Stimulated activated CD8-positive, alpha-beta memory T cell treated with anti-CD3 and anti-CD28 coated beads, Interleukin-15, amount 100 ng/mL, for 24 hours (primary cell): ENCODE results near the gene FAH.

Experiments used
- DNase-seq: peaks from one replicate; pipeline ENCODE4 v3.0.0-alpha.2; 2020; ENCODE audit warnings: low read depth

The FAH gene

GRCh38 chr15:80201256-80202015 is 48.6 kb downstream of the FAH start:
- no peak for DNase-seq

DNA sequence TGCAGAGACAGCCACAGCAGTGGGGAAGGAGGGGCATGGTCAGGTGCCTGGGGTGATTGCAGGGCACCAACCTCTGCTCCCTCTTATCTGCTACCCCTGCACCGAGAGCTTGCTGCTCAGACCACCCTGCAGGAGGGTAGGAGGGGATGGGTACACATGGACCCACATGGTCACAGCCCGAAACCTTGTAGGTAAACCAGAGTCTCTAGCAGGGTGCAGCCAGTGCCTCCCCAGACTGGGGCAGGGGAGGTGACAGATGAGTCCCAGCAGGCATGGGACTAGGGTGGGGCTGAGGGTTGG is 49.2 kb downstream of the FAH start:
- no peak for DNase-seq

DNA sequence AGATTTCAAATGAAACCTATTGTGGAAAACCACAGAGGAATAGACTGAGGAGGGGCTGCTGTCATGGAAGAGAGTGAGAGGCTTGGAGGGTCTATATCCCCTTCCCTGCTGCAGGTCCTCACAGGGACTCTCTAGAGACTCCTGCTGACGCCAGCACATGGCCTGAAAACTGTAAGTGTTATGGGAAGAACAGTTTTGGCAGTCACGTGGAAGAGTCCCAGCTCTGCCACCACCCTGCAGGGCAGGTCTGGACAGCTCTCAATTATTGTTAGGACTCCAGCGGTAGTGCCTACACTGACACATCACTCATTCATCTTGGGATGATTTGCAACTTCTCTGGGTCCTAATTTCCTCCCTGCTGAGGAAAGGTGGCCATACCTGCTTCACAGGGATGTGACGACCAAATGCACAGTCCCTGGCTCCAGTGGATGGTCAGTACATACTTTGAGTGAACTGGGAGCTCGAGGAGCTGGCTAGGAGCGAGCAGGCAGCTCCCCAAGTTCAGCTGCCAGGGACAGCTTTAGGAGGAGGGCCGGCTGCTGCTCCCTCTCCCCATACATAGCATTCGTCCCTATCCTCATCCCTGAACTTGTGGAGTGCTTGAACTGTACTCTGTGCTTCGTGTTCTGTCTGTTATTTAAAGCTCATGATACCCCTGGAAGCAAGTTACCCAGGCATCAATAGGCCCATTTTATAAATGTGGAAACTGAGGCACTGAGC is 50.0 kb downstream of the FAH start:
- DNase-seq, result no peak

GRCh38 chr15:80203361-80203885 is 50.6 kb downstream of the FAH start:
- no peak for DNase-seq

DNA sequence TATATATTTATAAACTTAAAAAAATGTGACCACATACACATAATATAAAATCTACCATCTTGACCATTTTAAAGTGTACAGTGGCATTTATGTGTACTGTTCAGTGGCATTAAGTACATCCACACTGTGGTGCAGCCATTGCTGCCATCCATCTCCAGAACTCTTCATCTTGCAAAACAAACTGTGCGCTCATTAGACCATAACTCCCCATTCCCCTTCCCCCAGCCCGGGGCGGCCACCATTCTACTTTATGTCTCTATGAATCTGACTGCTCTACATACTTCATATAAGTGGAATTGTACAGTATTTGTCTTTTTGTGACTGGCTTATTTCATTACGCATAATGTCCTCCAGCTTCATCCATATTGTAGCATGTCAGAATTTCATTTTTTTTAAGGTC is 51.4 kb downstream of the FAH start:
- no peak for DNase-seq

DNA sequence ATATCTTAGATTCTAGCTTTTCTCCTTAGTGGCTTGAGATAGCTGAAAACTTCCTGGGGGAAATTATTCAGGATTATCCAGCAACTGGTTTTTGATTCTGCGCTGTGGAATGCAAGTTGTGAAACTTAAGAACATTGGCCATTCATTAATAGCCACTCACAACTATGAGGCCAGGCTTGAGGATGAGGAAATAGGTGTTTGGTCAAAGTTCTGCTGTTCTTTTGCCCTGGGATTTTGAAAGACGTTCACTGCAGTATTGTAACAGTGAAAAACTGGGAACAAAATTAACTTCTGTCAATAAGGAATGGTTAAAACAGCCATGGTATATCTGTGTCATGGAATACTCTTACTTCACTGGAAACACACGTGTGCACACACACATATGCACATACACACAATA is 55.1 kb downstream of the FAH start:
- no peak for DNase-seq

DNA sequence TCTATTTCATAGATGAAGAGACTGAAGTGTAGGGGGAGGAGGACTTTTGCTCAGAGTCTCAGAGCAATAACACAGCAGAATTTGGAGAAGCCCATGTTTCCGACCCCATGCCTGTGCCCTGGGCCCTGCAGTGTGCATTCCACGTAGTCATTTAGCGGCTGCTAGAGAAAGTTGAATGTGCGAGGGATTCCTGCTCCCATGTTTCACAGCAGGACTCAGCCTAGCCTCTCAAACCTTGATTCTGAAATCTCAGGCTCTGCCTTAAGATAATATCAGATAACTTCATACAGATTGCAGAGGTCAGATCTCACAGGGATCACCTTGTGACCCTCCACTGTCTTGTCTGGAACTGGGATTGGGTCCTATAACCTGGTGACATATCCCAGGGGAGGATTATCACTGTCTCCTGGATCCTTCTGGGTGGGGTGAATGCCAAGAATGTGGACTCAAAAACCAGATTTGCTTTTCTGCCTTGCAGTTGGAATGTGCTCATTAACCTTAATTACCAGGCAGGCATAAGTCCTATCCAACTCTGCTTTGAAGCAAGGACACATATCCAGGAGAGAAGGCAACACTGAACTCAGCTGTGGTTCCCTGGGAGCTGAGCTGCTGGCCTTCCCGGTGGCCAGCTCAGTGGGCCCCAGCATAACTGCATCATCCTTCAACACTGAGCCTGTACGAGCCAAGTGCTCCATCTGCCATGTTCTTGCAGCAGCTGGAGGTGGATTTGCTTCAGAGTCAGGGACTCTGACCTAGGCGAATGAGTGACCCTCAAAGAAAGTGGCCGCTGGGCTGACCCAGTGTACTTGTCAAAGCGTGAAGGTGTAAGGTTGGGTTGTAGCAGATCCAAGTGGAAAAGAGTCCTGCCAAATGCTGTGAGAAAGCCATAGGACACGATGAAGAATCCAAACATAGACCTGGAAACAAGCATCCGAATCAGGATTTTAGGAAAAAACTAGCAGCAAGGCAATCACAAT is 56.2 kb downstream of the FAH start:
- DNase-seq, result no peak

GRCh38 chr15:80210611-80211573 is 58.1 kb downstream of the FAH start:
- DNase-seq, result no peak

DNA sequence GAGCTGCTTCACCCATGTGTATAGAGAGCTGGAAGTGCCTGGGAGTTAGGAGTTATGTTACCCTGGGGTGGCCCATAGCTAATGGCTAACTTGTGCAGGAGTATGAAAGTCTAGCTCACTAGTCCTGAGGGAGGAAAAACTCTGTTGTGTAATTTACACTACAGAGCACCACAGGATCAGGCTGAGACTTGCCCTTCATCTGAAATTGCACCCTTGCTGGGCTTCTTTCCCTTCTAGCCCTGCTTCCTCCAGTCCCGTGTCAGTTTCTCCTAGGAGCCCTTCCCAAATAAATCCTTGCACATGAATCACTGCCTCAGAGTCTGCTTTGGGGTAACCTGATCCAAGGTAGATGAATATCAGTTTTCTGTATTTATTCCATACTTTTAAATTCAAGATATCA is 59.2 kb downstream of the FAH start:
- DNase-seq, result no peak

- no peak for DNase-seq
Measured at GRCh38 chr15:80214910-80215309, 62.1 kb downstream of the FAH start.

DNA sequence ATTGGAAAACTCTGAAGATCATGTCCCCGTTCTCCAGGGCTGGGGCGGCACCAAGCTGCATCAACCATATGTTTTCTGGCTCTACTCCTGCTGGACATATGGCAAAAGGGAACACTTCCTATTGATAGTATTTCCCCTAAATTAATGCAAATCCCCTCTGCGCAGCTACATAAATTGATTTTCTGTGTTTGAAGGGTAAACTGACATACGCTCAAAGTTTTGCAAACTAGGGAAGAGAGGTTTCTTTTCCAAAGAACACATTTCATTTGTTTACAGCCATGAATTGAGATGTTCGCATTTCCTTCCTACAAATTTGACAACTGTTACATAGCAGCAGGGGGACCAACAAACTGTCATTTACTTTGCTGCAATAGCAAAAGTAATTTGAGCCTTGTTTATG is 63.3 kb downstream of the FAH start:
- no peak for DNase-seq

GRCh38 chr15:80216911-80217310 is 64.1 kb downstream of the FAH start:
- DNase-seq, result no peak

DNA sequence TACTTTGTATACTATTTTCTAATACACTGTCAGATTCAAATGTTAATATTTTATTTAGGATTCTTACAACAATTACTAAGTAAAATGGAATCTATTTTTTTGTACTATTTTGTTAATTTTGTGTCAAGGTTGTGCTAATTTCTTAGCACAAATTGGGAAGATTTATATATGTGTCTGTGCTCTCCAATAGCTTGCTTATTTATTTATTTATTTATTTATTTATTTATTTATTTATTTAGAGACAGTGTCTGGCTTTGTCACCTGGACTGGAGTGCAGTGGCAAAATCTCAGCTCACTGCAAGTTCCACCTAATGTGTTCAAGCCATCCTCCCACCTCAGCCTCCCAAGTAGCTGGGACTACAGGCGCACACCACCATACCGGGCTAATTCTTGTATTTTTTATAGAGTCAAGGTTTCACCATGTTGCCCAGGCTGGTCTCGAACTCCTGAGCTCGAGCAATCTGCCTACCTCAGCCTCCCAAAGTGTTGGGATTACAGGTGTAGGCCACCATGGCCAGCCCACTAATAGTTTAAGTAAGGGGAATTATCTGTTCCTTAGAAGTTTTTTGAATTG is 64.6 kb downstream of the FAH start:
- DNase-seq, result no peak

DNA sequence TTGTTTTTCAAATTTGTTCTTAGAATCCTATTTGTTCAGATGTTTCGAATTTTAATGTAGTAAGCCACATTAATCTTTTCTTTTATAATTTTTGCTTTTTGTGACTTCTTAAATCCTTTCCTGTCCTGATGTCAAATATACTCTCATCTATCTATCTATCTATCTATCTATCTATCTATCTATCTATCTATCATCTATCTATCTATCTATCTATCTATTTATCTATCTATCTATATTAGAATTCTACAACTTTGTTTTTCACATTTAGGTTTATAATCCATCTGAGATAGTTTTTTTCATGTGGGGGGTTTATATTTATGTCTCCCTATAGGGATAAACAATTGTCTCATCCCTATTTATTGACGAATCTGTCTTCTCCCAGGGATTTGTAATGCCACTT is 67.2 kb downstream of the FAH start:
- DNase-seq, result no peak

DNA sequence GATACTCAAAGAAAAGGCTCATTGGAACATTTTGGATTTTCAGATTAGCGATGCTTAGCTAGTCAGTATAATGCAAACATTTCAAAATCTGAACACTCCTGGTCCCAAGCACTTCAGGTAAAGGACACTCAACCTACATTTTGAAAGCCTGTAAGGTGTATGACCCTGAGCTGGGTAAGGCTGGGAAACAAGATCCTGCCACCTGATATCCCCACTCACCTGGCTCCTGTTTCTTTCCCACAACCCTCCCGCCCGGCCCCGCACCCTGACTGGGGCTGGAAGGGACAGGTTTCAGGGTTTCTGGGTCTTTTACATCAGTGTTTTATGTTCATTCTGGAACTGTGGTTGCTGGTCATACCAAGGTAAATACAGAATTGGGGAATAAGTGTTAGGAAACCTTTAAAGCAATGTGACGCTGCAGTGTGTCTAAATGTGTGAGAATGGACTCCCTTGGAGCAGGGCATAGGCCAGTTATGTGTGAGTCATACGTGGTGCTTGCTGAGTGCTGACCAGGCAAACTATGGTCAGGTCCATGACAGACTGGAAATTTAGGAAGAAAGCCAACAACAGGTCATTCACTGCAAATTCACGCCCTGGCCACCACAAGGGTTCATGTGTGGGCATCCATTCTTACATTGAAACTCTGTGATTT is 76.3 kb downstream of the FAH start:
- DNase-seq, result no peak

DNA sequence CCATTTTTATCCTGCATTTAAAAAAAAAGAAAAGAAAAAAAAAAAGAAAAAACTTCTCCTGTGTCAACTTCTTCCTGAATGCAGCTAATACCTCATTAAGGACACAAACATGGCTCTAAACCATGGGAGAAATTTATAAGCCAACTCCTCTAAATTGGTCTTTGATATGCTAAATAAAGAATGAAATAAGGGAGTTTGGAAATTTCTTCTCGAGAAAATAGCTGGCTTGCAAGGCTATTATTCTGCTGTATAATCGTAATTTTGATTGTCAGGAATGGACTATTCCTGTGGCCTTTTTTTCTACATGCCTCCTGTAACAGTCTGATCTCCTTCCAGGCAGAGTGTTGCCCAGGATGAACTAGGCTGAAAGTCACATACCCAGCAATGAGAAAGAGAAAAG is 78.6 kb downstream of the FAH start:
- DNase-seq, result no peak

GRCh38 chr15:80233581-80233980 is 80.8 kb downstream of the FAH start:
- DNase-seq, result no peak

GRCh38 chr15:80234883-80235282 is 82.1 kb downstream of the FAH start:
- DNase-seq, result no peak
